Central memory CD8-positive, alpha-beta T cell (primary cell): ENCODE data around the gene STING1.
A peak's percentile ranks its signal among the peaks of the same experiment; 100 is the strongest.

Experiments
- ATAC-seq: fragments of 150-1000 bp; cut with Tn5 transposase; replicated peaks from 2 replicates; pipeline ENCODE4 v1.10.0; 2022; ENCODE audit warnings: mild to moderate bottlenecking, moderate FRiP score, moderate number of reproducible peaks; ENCODE audit not compliant: poor library complexity, severe bottlenecking; ENCODE audit errors: extremely low read depth
- DNase-seq, 2 donors: peaks; one replicate each; pipeline ENCODE4 v3.0.0; 2021; ENCODE audit warnings: low spot score in 2 of 2
- H3K27ac Mint-ChIP-seq: one replicate; pipeline ENCODE4 v1.8.0; 2022; ENCODE audit warnings: low read depth, mild to moderate bottlenecking, moderate library complexity, mixed read lengths
- H3K27me3 Mint-ChIP-seq: one replicate; pipeline ENCODE4 v1.8.0; 2022; ENCODE audit warnings: mixed read lengths
- H3K36me3 Mint-ChIP-seq: one replicate; pipeline ENCODE4 v1.8.0; 2022; ENCODE audit warnings: mild to moderate bottlenecking, moderate library complexity, mixed read lengths; ENCODE audit not compliant: insufficient read depth
- H3K4me1 Mint-ChIP-seq: one replicate; pipeline ENCODE4 v1.8.0; 2022; ENCODE audit warnings: mixed read lengths
- H3K4me3 Mint-ChIP-seq: one replicate; pipeline ENCODE4 v1.8.0; 2022; ENCODE audit warnings: mild to moderate bottlenecking, moderate library complexity, mixed read lengths
- H3K9me3 Mint-ChIP-seq: one replicate; pipeline ENCODE4 v1.8.0; 2022; ENCODE audit warnings: mixed read lengths

The STING1 gene

DNA sequence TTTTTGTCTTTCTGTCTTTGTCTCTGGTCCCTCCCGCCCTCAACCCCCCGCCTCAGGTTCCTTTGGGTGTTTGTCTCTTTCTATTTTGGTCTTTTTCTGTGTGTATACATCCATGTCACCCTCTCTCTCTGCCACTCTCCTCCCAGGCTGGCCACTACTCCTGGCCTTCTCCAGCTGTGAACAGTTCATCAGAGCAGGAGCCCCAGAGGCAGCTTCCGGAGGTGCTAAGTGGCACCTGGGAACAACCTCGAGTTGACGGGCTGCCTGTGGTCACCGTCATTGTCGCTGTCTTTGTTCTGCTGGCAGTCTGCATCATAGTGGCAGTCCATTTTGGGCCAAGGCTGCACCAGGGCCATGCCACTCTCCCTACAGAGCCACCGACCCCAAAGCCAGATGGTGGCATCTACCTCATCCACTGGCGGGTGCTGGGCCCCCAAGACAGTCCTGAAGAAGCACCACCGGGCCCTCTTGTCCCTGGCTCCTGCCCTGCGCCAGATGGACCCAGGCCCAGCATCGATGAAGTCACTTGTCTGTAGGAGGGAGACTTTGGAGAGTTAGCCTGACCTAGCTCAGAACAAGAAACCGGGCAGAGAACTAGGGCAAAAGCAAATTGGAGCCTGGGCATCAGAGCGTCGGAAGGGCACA, 10.1 kb downstream of the STING1 start:
- no peaks in the 10 kb centered on the region for H3K27me3 Mint-ChIP-seq
- peaks cover 17% of the 10 kb centered on the region for H3K36me3 Mint-ChIP-seq
- peak overlapping the region; percentile 91 for H3K27ac Mint-ChIP-seq
- no peak for ATAC-seq
- no peak for DNase-seq
- H3K4me1 Mint-ChIP-seq: peaks cover 65% of the 10 kb centered on the region
- peak overlapping the region; percentile 84 for H3K4me3 Mint-ChIP-seq
- no peaks in the 10 kb centered on the region for H3K9me3 Mint-ChIP-seq

DNA sequence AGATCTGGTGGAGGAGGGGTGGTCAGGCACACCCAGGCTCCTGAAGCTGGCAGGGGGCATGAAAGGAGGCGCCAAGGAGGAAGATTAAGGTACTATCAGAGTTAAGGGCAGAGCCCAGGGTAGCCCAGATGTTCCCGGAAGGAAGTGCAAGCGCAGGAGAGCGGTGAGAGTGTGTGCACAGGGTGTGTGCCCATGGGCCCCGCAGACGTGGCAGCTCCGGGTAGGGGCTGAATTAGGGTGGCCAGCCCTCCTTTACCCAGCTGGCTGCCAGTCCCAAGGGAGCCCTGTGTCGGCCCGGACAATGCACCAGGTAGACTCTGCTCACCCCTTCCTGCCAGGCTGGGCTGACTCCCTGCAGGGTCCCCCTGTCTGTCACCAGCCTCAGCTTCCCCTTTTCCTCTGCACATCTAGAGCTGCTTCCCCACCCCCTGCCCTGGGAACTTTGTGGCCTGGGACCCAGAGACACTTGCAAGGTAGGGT, 11.7 kb downstream of the STING1 start, which contains the start of gene SMIM33:
TSS of gene SMIM33 (plus strand) at position 184 of the 480 bp plus-strand sequence. CDS start at position 302, 118 bp downstream.
- Mint-ChIP-seq H3K9me3 (no peaks in the 10 kb centered on the region), H3K27me3 (no peaks in the 10 kb centered on the region), H3K27ac (peak within 1 kb of the TSS; percentile 91), H3K4me1 (peaks cover 64% of the 10 kb centered on the region), H3K4me3 (peak within 1 kb of the TSS; percentile 84), H3K36me3 (peaks cover 7% of the 10 kb centered on the region)
- DNase-seq: no peak
- peak; percentile 77 for ATAC-seq

GRCh38 chr5:139468421-139468931, 14.1 kb downstream of the STING1 start:
- ATAC-seq: no peak
- Mint-ChIP-seq H3K4me1 (peaks cover 41% of the 10 kb centered on the region), H3K27me3 (no peaks in the 10 kb centered on the region), H3K9me3 (no peaks in the 10 kb centered on the region), H3K4me3 (peak overlapping the region; percentile 14), H3K27ac (peak overlapping the region; percentile 44), H3K36me3 (peaks cover 2% of the 10 kb centered on the region)
- no peak for DNase-seq

- ATAC-seq (no peak), DNase-seq (no peak)
- Mint-ChIP-seq H3K27ac (no peak within 1 kb of the TSS), H3K9me3 (no peaks in the 10 kb centered on the region), H3K36me3 (no peaks in the 10 kb centered on the region), H3K4me1 (peaks cover 15% of the 10 kb centered on the region), H3K27me3 (no peaks in the 10 kb centered on the region), H3K4me3 (no peak within 1 kb of the TSS)
Measured at GRCh38 chr5:139462586-139463276, 19.8 kb downstream of the STING1 start, which contains the start of gene ECSCR. Gene ECSCR (minus strand): TSS chr5:139462743. CDS start chr5:139462670, 73 bp downstream.

DNA sequence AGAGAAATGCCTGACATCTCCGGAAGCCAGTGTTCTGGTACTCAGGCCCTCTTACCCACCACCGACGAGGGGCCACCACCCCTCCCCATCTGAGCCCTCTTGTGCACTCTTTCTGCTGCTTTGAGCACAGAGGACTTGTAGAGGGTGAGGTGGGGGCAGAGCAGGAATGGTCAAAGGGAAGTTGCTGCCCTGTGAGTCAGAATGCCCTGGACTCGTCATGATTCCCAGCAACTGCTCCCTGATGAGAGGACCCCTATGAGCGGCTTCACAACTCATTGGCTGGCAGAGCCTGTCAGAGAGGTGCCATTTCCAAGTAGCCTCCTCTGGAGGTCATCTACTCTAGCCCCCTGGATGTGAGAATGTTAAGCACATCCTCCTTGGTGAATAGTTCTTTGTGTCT, 20.9 kb downstream of the STING1 start:
- H3K9me3 Mint-ChIP-seq: no peaks in the 10 kb centered on the region
- no peak for DNase-seq
- no peaks in the 10 kb centered on the region for H3K27me3 Mint-ChIP-seq
- peaks cover 4% of the 10 kb centered on the region for H3K36me3 Mint-ChIP-seq
- no peak for ATAC-seq
- H3K4me1 Mint-ChIP-seq: peaks cover 25% of the 10 kb centered on the region
- no peak overlapping the region for H3K4me3 Mint-ChIP-seq
- no peak overlapping the region for H3K27ac Mint-ChIP-seq

DNA sequence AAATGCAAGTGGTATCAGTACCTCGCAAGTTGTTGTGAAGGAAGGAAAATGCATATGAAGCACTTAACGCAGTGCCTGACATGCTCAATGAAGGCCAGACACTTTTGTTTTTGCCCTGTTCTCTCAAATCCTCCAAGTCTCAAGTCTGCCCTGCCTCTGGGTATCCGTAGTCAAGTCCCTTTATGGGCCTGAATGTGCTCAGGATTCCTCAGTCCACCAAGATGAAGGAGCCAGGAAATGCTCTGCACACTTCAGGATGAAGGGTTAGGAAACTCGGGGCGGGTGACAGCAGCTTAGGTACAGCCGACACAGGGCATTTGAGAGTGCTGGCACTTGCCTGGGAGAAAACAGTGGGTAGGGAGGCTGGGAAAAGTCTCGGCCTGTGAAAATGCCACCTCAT, 21.4 kb downstream of the STING1 start:
- no peak overlapping the region for H3K27ac Mint-ChIP-seq
- peaks cover 4% of the 10 kb centered on the region for H3K36me3 Mint-ChIP-seq
- H3K4me1 Mint-ChIP-seq: peaks cover 30% of the 10 kb centered on the region
- DNase-seq: no peak
- no peak for ATAC-seq
- no peak overlapping the region for H3K4me3 Mint-ChIP-seq
- no peaks in the 10 kb centered on the region for H3K9me3 Mint-ChIP-seq
- no peaks in the 10 kb centered on the region for H3K27me3 Mint-ChIP-seq

- Mint-ChIP-seq H3K9me3 (no peaks in the 10 kb centered on the region), H3K4me3 (no peak overlapping the region), H3K27me3 (no peaks in the 10 kb centered on the region), H3K36me3 (peaks cover 4% of the 10 kb centered on the region), H3K27ac (no peak overlapping the region), H3K4me1 (peaks cover 30% of the 10 kb centered on the region)
- DNase-seq (no peak), ATAC-seq (no peak)
Measured at GRCh38 chr5:139460455-139460854, 22.1 kb downstream of the STING1 start.

- ATAC-seq (no peak), DNase-seq (no peak)
- Mint-ChIP-seq H3K27me3 (no peaks in the 10 kb centered on the region), H3K36me3 (peaks cover 7% of the 10 kb centered on the region), H3K4me1 (peaks cover 31% of the 10 kb centered on the region), H3K9me3 (no peaks in the 10 kb centered on the region), H3K4me3 (peak overlapping the region; percentile 66), H3K27ac (peak overlapping the region; percentile 95)
Measured at GRCh38 chr5:139459451-139459934, 23.1 kb downstream of the STING1 start.

GRCh38 chr5:139458580-139459407, 23.8 kb downstream of the STING1 start:
- Mint-ChIP-seq H3K27me3 (no peaks in the 10 kb centered on the region), H3K4me1 (peaks cover 38% of the 10 kb centered on the region), H3K4me3 (peak overlapping the region; percentile 66), H3K9me3 (no peaks in the 10 kb centered on the region), H3K27ac (peak overlapping the region; percentile 95), H3K36me3 (peaks cover 13% of the 10 kb centered on the region)
- ATAC-seq (peak; percentile 98), DNase-seq (peak; percentile 44 to 73)

- H3K36me3 Mint-ChIP-seq: peaks cover 13% of the 10 kb centered on the region
- H3K4me1 Mint-ChIP-seq: peaks cover 43% of the 10 kb centered on the region
- ATAC-seq (no peak), DNase-seq (no peak)
- H3K4me3 Mint-ChIP-seq: no peak overlapping the region
- no peaks in the 10 kb centered on the region for H3K27me3 Mint-ChIP-seq
- no peaks in the 10 kb centered on the region for H3K9me3 Mint-ChIP-seq
- peak overlapping the region; percentile 95 for H3K27ac Mint-ChIP-seq
Measured at GRCh38 chr5:139457653-139458306, 24.8 kb downstream of the STING1 start.

DNA sequence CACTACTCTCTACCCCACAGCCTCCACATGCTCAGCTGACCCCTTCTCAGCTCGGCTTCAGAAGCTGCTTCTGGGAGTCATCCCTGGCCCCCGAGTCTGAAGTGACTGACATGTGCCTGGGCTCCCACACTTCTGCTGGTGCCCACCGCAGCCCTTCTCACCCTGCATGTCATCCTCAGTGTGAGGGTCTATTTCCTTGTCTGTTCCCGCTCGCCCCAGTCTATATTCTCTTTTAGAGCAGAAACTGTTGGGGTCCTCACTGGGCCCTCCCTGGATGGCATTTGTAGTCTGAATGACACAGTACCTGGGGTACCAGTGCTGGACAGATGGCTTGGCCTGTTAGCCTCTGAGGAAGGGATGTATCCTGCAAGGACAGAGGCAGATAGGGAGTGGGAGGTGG, 25.3 kb downstream of the STING1 start:
- H3K4me3 Mint-ChIP-seq: no peak overlapping the region
- H3K27me3 Mint-ChIP-seq: no peaks in the 10 kb centered on the region
- H3K9me3 Mint-ChIP-seq: no peaks in the 10 kb centered on the region
- H3K4me1 Mint-ChIP-seq: peaks cover 43% of the 10 kb centered on the region
- no peak for ATAC-seq
- H3K27ac Mint-ChIP-seq: peak overlapping the region; percentile 89
- peaks cover 13% of the 10 kb centered on the region for H3K36me3 Mint-ChIP-seq
- no peak for DNase-seq

- ATAC-seq: no peak
- DNase-seq: no peak
- H3K27me3 Mint-ChIP-seq: no peaks in the 10 kb centered on the region
- no peaks in the 10 kb centered on the region for H3K9me3 Mint-ChIP-seq
- no peak overlapping the region for H3K4me3 Mint-ChIP-seq
- H3K36me3 Mint-ChIP-seq: peaks cover 13% of the 10 kb centered on the region
- H3K27ac Mint-ChIP-seq: peak overlapping the region; percentile 89
- H3K4me1 Mint-ChIP-seq: peaks cover 43% of the 10 kb centered on the region
Measured at GRCh38 chr5:139456776-139457175, 25.8 kb downstream of the STING1 start.
